Caco-2 (cell line): ENCODE results near the gene DGKI. TPM values are rescaled to one million over a fixed set of nuclear protein-coding genes. Genes with fewer than 3 reads are reported as not detected.

Source experiments
- BruUV-seq: library from RNA; stranded (reverse); fragments of 400-500 nt; replicated peaks from 2 replicates; lab custom pipeline; 2021; lab: Mats Ljungman, UMichigan
- CTCF ChIA-PET: fragments of 300-600 bp; sonication (Branson Sonifier 250); formaldehyde crosslinking; loops from one replicate; lab custom pipeline; 2022; ENCODE audit warnings: antibody characterized with exemption; lab: Charles Lee
- POLR2A ChIA-PET: fragments of 300-600 bp; sonication (Branson Sonifier 250); formaldehyde crosslinking; loops from one replicate; lab custom pipeline; 2022; ENCODE audit warnings: antibody characterized with exemption; lab: Charles Lee
- DNase-seq, 2 experiments: peaks; one replicate each; pipeline versions ENCODE4 v3.0.0 to v3.0.0-alpha.2; 2020 to 2022
- H3K27me3 ChIP-seq: replicated peaks from 2 replicates; pipeline ENCODE4 v1.6.0; 2011; ENCODE audit warnings: low read length; ENCODE audit not compliant: control insufficient read depth, insufficient read depth
- H3K36me3 ChIP-seq: 2 replicates; pipeline ENCODE4 v1.5.1; 2011; ENCODE audit warnings: low read length; ENCODE audit not compliant: control insufficient read depth, insufficient read depth
- H3K4me1 ChIP-seq: fragments of 250-450 bp; sonication (Bioruptor Pico); 2 replicates; pipeline ENCODE4 v1.5.1; 2020; ENCODE audit warnings: mild to moderate bottlenecking
- H3K4me3 ChIP-seq: 2 replicates; pipeline ENCODE4 v1.5.1; 2011; ENCODE audit warnings: low read depth, mild to moderate bottlenecking, control low read depth, low read length
- H3K9me3 ChIP-seq: fragments of 250-450 bp; sonication (Bioruptor Pico); 2 replicates; pipeline ENCODE4 v1.5.1; 2020; ENCODE audit warnings: mild to moderate bottlenecking, moderate library complexity
- H3K27ac Mint-ChIP-seq: one replicate; pipeline ENCODE4 v1.8.0; 2022; ENCODE audit warnings: mixed read lengths; ENCODE audit not compliant: unreplicated experiment
- H3K27me3 Mint-ChIP-seq: one replicate; pipeline ENCODE4 v1.8.0; 2022; ENCODE audit warnings: mixed read lengths; ENCODE audit not compliant: insufficient read depth, unreplicated experiment
- H3K36me3 Mint-ChIP-seq: one replicate; pipeline ENCODE4 v1.8.0; 2022; ENCODE audit warnings: mild to moderate bottlenecking, mixed read lengths; ENCODE audit not compliant: insufficient read depth, unreplicated experiment
- H3K4me1 Mint-ChIP-seq: one replicate; pipeline ENCODE4 v1.8.0; 2022; ENCODE audit warnings: low read depth, mixed read lengths; ENCODE audit not compliant: unreplicated experiment
- H3K4me3 Mint-ChIP-seq: one replicate; pipeline ENCODE4 v1.8.0; 2022; ENCODE audit warnings: mild to moderate bottlenecking, moderate library complexity, mixed read lengths; ENCODE audit not compliant: unreplicated experiment
- H3K9me3 Mint-ChIP-seq: one replicate; pipeline ENCODE4 v1.8.0; 2022; ENCODE audit warnings: mixed read lengths; ENCODE audit not compliant: unreplicated experiment
- intact Hi-C: fragments of 100-400 bp; cut with micrococcal nuclease; formaldehyde crosslinking; loops from one replicate; pipeline ENCODE4 v1.10.0; 2022; ENCODE audit not compliant: unreplicated experiment
- total RNA-seq: library from RNA; stranded (reverse); gene quantifications from 2 replicates; pipeline ENCODE4 v1.2.3, GENCODE V29; 2022
- TF ChIP-seq, protein P1 (sequence below), 2 experiments: fragments of 200-600 bp in 1 of 2; IDR thresholded peaks; 1 replicate in 1 of 2; 2 replicates in 1 of 2; pipeline versions ENCODE4 v1.5.1 to v1.8.0; 2011 to 2022; ENCODE audit warnings: antibody characterized with exemption in 1 of 2, control low read depth in 1 of 2, inconsistent platforms in 1 of 2, low read depth in 1 of 2, low read length in 1 of 2, mild to moderate bottlenecking in 1 of 2, moderate library complexity in 1 of 2; ENCODE audit not compliant: insufficient read depth in 1 of 2, severe bottlenecking in 1 of 2, unreplicated experiment in 1 of 2

DGKI gene
- total RNA-seq, 1 experiment from 2014 or later: 0.84 TPM

DNA sequence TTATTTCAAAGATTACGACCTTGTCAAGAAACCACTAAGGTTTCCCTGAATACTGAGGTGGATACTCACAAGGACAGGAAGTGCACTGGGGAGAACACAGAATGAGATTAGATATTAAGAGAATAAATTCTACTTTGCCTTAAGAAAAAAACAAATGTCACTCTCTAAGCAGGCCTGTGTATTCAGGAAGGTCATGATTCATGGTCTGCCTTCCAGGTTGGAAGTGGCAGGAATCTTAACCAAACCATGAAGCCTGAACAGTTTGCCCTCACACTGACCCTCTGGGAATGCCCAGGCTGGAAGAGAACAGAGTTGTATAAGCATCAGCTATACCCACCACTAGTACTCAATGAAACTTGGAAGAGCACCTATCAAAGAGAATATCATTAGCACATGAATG is 227.6 kb downstream of the DGKI start:
- CTCF ChIA-PET: no interaction called here

DNA sequence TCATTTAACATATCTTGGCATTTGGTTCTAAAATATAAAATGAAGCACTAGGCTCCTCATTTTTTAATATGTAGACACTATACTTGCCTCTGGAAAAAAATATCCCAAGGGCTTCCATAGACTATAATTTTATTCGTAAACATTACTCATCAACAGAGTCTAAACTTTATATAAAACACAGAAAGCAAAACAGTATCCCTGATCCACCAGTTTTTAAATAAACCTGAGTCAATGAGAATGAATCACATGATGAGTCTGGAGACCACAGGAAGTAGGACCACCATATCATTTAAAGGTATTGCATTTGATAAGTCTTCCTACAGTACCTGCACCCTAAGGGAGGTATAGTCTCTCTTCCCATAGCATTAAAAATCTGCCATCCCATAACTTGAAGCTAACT is 228.0 kb downstream of the DGKI start:
- CTCF ChIA-PET: no interaction called here
- no peaks in the 10 kb centered on the region for H3K4me1 ChIP-seq
- POLR2A ChIA-PET: no interaction called here
- H3K4me3 ChIP-seq: no peak overlapping the region
- no peaks in the 10 kb centered on the region for H3K27me3 ChIP-seq
- DNase-seq: no peak
- H3K4me1 Mint-ChIP-seq: no peaks in the 10 kb centered on the region
- intact Hi-C loops: no loop called here
- BruUV-seq: no TSS peak
- H3K9me3 Mint-ChIP-seq: no peaks in the 10 kb centered on the region
- no peaks in the 10 kb centered on the region for H3K36me3 Mint-ChIP-seq
- H3K27me3 Mint-ChIP-seq: peaks cover 10% of the 10 kb centered on the region
- TF ChIP-seq, protein P1, sequence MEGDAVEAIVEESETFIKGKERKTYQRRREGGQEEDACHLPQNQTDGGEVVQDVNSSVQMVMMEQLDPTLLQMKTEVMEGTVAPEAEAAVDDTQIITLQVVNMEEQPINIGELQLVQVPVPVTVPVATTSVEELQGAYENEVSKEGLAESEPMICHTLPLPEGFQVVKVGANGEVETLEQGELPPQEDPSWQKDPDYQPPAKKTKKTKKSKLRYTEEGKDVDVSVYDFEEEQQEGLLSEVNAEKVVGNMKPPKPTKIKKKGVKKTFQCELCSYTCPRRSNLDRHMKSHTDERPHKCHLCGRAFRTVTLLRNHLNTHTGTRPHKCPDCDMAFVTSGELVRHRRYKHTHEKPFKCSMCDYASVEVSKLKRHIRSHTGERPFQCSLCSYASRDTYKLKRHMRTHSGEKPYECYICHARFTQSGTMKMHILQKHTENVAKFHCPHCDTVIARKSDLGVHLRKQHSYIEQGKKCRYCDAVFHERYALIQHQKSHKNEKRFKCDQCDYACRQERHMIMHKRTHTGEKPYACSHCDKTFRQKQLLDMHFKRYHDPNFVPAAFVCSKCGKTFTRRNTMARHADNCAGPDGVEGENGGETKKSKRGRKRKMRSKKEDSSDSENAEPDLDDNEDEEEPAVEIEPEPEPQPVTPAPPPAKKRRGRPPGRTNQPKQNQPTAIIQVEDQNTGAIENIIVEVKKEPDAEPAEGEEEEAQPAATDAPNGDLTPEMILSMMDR (IDR thresholded peaks at IDR 0.05; ENCODE audit: insufficient read depth in 1 of 2, low read depth in 1 of 2, low read length in 1 of 2, severe bottlenecking in 1 of 2, unreplicated experiment in 1 of 2): no peak
- H3K36me3 ChIP-seq: no peaks in the 10 kb centered on the region
- H3K9me3 ChIP-seq: no peaks in the 10 kb centered on the region
- H3K27ac Mint-ChIP-seq: no peak overlapping the region
- no peak overlapping the region for H3K4me3 Mint-ChIP-seq

More for the DNA sequence above, 227.6 kb downstream of the DGKI start:
- BruUV-seq: no TSS peak
- Histone ChIP-seq H3K9me3 (no peaks in the 10 kb centered on the region), H3K36me3 (no peaks in the 10 kb centered on the region), H3K4me1 (no peaks in the 10 kb centered on the region), H3K27me3 (no peaks in the 10 kb centered on the region), H3K4me3 (no peak overlapping the region)
- no peak for DNase-seq
- TF ChIP-seq, protein P1 (IDR thresholded peaks at IDR 0.05; ENCODE audit: insufficient read depth in 1 of 2, low read depth in 1 of 2, low read length in 1 of 2, severe bottlenecking in 1 of 2, unreplicated experiment in 1 of 2): no peak
- Mint-ChIP-seq H3K27ac (no peak overlapping the region), H3K27me3 (peaks cover 10% of the 10 kb centered on the region), H3K9me3 (no peaks in the 10 kb centered on the region), H3K36me3 (peaks cover under 1% of the 10 kb centered on the region), H3K4me3 (no peak overlapping the region), H3K4me1 (no peaks in the 10 kb centered on the region)
- intact Hi-C loops: no loop called here
- POLR2A ChIA-PET: no interaction called here

DNA sequence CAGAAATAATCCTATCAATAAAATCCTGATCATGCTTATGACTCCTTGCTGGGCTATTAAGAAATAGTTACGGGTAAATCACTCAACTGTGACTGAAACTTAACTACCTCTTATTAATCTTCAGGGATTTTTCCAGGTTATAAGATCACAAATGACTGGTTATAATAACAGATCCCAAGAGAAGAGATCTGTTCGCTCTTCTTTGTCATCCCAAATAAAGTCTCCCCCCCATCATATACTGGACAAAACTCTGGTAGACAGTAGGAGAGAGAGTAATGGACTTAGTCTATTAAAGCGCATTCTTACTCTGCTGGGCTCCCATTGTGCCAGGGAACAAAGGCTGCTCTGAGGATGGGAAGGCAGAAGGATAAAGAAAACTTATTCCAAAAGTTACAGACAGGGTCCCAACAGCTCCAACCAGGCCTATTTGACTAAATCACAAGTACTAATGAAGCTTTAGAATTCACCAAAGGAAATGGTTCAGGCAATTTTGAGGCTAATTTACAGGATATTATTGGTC is 233.7 kb downstream of the DGKI start:
- H3K4me1 ChIP-seq: no peaks in the 10 kb centered on the region
- H3K9me3 ChIP-seq: no peaks in the 10 kb centered on the region
- H3K27me3 ChIP-seq: no peaks in the 10 kb centered on the region
- TF ChIP-seq, protein P1 (IDR thresholded peaks at IDR 0.05; ENCODE audit: insufficient read depth in 1 of 2, low read depth in 1 of 2, low read length in 1 of 2, severe bottlenecking in 1 of 2, unreplicated experiment in 1 of 2): no peak
- Mint-ChIP-seq H3K27ac (no peak overlapping the region), H3K4me3 (no peak overlapping the region), H3K36me3 (no peaks in the 10 kb centered on the region), H3K9me3 (no peaks in the 10 kb centered on the region), H3K27me3 (peaks cover 14% of the 10 kb centered on the region), H3K4me1 (no peaks in the 10 kb centered on the region)
- ChIA-PET POLR2A (no interaction called here), CTCF (no interaction called here)
- no peak for DNase-seq
- intact Hi-C loops: no loop called here
- no TSS peak for BruUV-seq
- H3K36me3 ChIP-seq: no peaks in the 10 kb centered on the region
- H3K4me3 ChIP-seq: no peak overlapping the region
